Psoas muscle (tissue), 8 donors: ENCODE data around the gene OBSCN. TPM values are rescaled to one million over a fixed set of nuclear protein-coding genes. Genes with fewer than 3 reads are reported as not detected.

Experiments
- ATAC-seq, 4 donors: fragments of 200-7000 bp; cut with Tn5 transposase; one replicate each; pipeline ENCODE4 v1.9.1; 2020; ENCODE audit warnings: moderate library complexity in 3 of 4, mild to moderate bottlenecking in 2 of 4
- DNase-seq, 2 donors: peaks; one replicate each; pipeline ENCODE4 v3.0.0-alpha.2; 2020
- H3K27ac ChIP-seq: fragments of 200-600 bp; one replicate; pipeline ENCODE4 v1.8.0; 2022
- H3K27me3 ChIP-seq, 3 donors: fragments of 200-600 bp in 1 of 3; one replicate each; pipeline versions ENCODE4 v1.6.1 to v1.8.0; 2013 to 2022; ENCODE audit warnings: low read length in 2 of 3, mild to moderate bottlenecking in 2 of 3, moderate library complexity in 1 of 3; ENCODE audit not compliant: insufficient read depth in 3 of 3
- H3K36me3 ChIP-seq, 2 donors: fragments of 200-600 bp in 1 of 2; one replicate each; pipeline versions ENCODE4 v1.6.1 to v1.8.0; 2013 to 2022; ENCODE audit warnings: low read depth in 1 of 2, mild to moderate bottlenecking in 1 of 2, moderate library complexity in 1 of 2; ENCODE audit not compliant: insufficient read depth in 1 of 2
- H3K4me1 ChIP-seq: fragments of 200-600 bp; one replicate; pipeline ENCODE4 v1.8.0; 2022
- H3K4me3 ChIP-seq: fragments of 200-600 bp; one replicate; pipeline ENCODE4 v1.8.0; 2022; ENCODE audit warnings: mild to moderate bottlenecking
- H3K9me3 ChIP-seq: fragments of 200-600 bp; one replicate; pipeline ENCODE4 v1.8.0; 2022
- WGBS, 3 donors: extraction: QIAGEN DNeasy Blood & Tissue Kit; methylation state at CpG; one replicate each; pipeline versions ENCODE4 v1.1.6 to v1.1.7; 2013; 5-methylcytosine and 5-hydroxymethylcytosine counted together
- intact Hi-C, 2 donors: fragments of 100-400 bp; cut with DNase I; formaldehyde crosslinking; loops; one replicate each; pipeline versions ENCODE4 v1.11.0 to v1.14.2; 2022
- polyA plus RNA-seq, 3 donors: library from polyadenylated mRNA; stranded (reverse); fragments of 200-250 nt; gene quantifications; one replicate each; pipeline ENCODE4 v1.2.3, GENCODE V29; 2013
- total RNA-seq, 4 donors: library from RNA; stranded (reverse); fragmentation: NEBNext Ultra II Directional in 2 of 4; extraction: Animal tissue kit (Norgen Biotek cat#: 25700) in 2 of 4; gene quantifications; one replicate each; pipeline versions ENCODE4 v1.2.1 to v1.2.4, GENCODE V29; 2021 to 2023
- TF ChIP-seq, protein P1 (sequence below): fragments of 200-600 bp; IDR thresholded peaks from one replicate; pipeline ENCODE4 v1.8.0; 2022; ENCODE audit warnings: antibody characterized with exemption
- donor health status: healthy with polysubstance abuse.
- donor health status: DM: no; HTN: no; CAD: no; lungs with moderate emphysema.
- donor health status: Bipolar disorder and iron deficiency.
- donor health status: healthy.
- donor health status: DM: yes; HTN: yes; CAD: no.
- donor health status: DM: no; HTN: no; CAD: no.
- donor health status: DM: no; HTN: no; CAD: no.
- donor health status: DM: yes; HTN: yes; CAD: no.

The OBSCN gene
- total and polyA plus RNA-seq, 7 donors = 397 to 1,869 (median 1,061) TPM

DNA sequence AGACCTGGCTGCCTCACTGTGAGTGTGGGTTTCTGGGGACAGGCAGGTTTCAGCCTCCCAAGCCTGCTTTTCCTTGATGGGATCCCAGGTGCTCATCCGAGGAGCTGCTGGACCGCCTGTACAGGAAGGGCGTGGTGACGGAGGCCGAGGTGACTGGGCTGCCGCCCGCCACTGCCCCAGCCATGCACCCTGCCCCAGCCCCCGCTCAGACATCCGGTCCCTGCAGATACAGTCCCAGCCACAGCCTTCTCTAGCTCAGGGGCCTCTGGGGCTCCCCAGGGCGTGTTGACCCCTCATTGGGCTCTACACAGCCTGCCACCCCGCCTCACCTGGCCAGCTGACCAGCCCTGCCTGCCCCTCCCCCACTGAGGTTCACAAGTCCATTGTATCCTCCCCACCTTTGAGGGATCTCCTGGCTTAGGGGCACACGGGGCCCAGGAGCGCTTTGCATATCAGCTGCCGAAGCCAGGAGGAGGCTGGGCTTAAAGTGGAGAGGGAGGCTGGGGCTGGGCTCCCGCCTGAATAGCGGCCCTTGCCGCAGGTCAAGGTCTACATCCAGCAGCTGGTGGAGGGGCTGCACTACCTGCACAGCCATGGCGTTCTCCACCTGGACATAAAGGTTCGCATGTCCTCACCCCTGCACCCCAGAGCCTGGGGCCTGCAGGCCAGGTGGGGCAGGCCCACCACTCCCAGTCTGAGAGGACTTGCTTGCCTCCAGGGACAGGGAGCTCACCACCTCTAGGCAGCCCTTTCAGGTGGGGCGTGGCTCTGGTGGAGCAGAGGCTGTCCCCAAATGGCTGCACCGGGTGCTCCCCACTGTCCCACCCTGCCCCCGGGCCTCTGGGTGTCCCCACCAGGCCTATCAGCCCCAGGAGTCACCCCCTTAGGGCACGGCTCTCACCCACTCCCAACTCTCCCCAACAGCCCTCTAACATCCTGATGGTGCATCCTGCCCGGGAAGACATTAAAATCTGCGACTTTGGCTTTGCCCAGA is 160.3 kb downstream of the OBSCN start:
- no peaks in the 10 kb centered on the region for H3K9me3 ChIP-seq
- H3K4me1 ChIP-seq = peaks cover 12% of the 10 kb centered on the region
- H3K27me3 ChIP-seq = no peaks in the 10 kb centered on the region
- TF ChIP-seq, protein P1, sequence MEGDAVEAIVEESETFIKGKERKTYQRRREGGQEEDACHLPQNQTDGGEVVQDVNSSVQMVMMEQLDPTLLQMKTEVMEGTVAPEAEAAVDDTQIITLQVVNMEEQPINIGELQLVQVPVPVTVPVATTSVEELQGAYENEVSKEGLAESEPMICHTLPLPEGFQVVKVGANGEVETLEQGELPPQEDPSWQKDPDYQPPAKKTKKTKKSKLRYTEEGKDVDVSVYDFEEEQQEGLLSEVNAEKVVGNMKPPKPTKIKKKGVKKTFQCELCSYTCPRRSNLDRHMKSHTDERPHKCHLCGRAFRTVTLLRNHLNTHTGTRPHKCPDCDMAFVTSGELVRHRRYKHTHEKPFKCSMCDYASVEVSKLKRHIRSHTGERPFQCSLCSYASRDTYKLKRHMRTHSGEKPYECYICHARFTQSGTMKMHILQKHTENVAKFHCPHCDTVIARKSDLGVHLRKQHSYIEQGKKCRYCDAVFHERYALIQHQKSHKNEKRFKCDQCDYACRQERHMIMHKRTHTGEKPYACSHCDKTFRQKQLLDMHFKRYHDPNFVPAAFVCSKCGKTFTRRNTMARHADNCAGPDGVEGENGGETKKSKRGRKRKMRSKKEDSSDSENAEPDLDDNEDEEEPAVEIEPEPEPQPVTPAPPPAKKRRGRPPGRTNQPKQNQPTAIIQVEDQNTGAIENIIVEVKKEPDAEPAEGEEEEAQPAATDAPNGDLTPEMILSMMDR = no peak
- peak in 1 of 4 donors; percentile 0 for ATAC-seq
- no peak overlapping the region for H3K4me3 ChIP-seq
- 47 to 53% (median 51%) methylated on average over 20 to 25 of the region's 25 CpGs for WGBS, 3 donors
- no peak overlapping the region for H3K27ac ChIP-seq
- DNase-seq = peak in 1 of 2 donors; percentile 68
- intact Hi-C loops = no loop called here
- H3K36me3 ChIP-seq = peaks cover 3 to 97% of the 10 kb centered on the region in 2 donors

GRCh38 chr1:228368801-228369607 is 161.2 kb downstream of the OBSCN start:
- 51 to 69% (median 51%) methylated on average over 15 of the region's 15 CpGs for WGBS, 3 donors
- Histone ChIP-seq H3K4me3 (no peak overlapping the region), H3K27me3 (no peaks in the 10 kb centered on the region), H3K36me3 (peaks cover 3 to 99% of the 10 kb centered on the region in 2 donors), H3K27ac (peak overlapping the region; percentile 27), H3K4me1 (peaks cover 13% of the 10 kb centered on the region), H3K9me3 (no peaks in the 10 kb centered on the region)
- TF ChIP-seq, protein P1 = no peak
- intact Hi-C loops = no loop called here
- DNase-seq (peak; percentile 40 to 79), ATAC-seq (peak in 3 of 4 donors; percentile 6 to 21 (median 7))

- Histone ChIP-seq H3K4me3 (no peak overlapping the region), H3K27me3 (no peaks in the 10 kb centered on the region), H3K36me3 (peaks cover 3 to 99% of the 10 kb centered on the region in 2 donors), H3K9me3 (no peaks in the 10 kb centered on the region), H3K4me1 (peaks cover 19% of the 10 kb centered on the region), H3K27ac (peak overlapping the region; percentile 58)
- 77 to 86% (median 79%) methylated on average over 18 of the region's 18 CpGs for WGBS, 3 donors
- DNase-seq (peak in 1 of 2 donors; percentile 53), ATAC-seq (no peak)
- intact Hi-C loops = no loop called here
- TF ChIP-seq, protein P1 = no peak
Measured at GRCh38 chr1:228369608-228370438, 162.0 kb downstream of the OBSCN start.

- peak overlapping the region; percentile 58 for H3K27ac ChIP-seq
Measured at GRCh38 chr1:228370439-228370940, 162.6 kb downstream of the OBSCN start.

More at GRCh38 chr1:228370439-228370940, 162.6 kb downstream of the OBSCN start:
- TF ChIP-seq, protein P1 = no peak
- H3K27me3 ChIP-seq = no peaks in the 10 kb centered on the region
- H3K4me3 ChIP-seq = no peak overlapping the region
- intact Hi-C loops = no loop called here
- WGBS, 3 donors = 70 to 85% (median 81%) methylated on average over 9 to 10 of the region's 10 CpGs
- H3K9me3 ChIP-seq = no peaks in the 10 kb centered on the region
- DNase-seq (peak; percentile 19 to 58), ATAC-seq (no peak)
- H3K36me3 ChIP-seq = peaks cover 3 to 99% of the 10 kb centered on the region in 2 donors
- peaks cover 19% of the 10 kb centered on the region for H3K4me1 ChIP-seq
